HFFc6 (cell line): ENCODE data around the gene WAS. TPM values are rescaled to one million over a fixed set of nuclear protein-coding genes. Genes with fewer than 3 reads are reported as not detected.
A peak's percentile ranks its signal among the peaks of the same experiment; 100 is the strongest.
"Not testable (repeated sequence)": the region's sequence is repeated elsewhere in the genome, so short reads cannot be mapped to it uniquely, and the experiment has no call there.

Source experiments
- DNase-seq: peaks from one replicate; pipeline ENCODE4 v3.0.0-alpha.2; 2018
- H3K27ac Mint-ChIP-seq: 2 replicates; pipeline ENCODE4 v1.8.0; 2020; ENCODE audit warnings: mild to moderate bottlenecking, mixed read lengths
- H3K27me3 Mint-ChIP-seq: 2 replicates; pipeline ENCODE4 v1.8.0; 2021; ENCODE audit warnings: mild to moderate bottlenecking, moderate library complexity, mixed read lengths; ENCODE audit not compliant: insufficient read depth
- H3K36me3 Mint-ChIP-seq: 2 replicates; pipeline ENCODE4 v1.8.0; 2021; ENCODE audit warnings: low read depth, mixed read lengths
- H3K4me1 Mint-ChIP-seq: 2 replicates; pipeline ENCODE4 v1.8.0; 2020; ENCODE audit warnings: low read depth, mixed read lengths
- H3K4me3 Mint-ChIP-seq: 2 replicates; pipeline ENCODE4 v1.8.0; 2020; ENCODE audit warnings: mild to moderate bottlenecking, moderate library complexity, mixed read lengths
- H3K9me3 Mint-ChIP-seq: 2 replicates; pipeline ENCODE4 v1.8.0; 2020; ENCODE audit warnings: mild to moderate bottlenecking, mixed read lengths
- total RNA-seq, 6 experiments: library from RNA; stranded (reverse); fragmentation: NEBNext Ultra II Directional; extraction: Animal tissue kit (Norgen Biotek cat#: 25700); gene quantifications; 2 replicates in 1 of 6; 3 replicates in 5 of 6; pipeline ENCODE4 v1.2.3, GENCODE V29; 2021
- TF ChIP-seq, protein P1 (sequence below): fragments of 200-600 bp; sonication (generic); IDR thresholded peaks from 2 replicates; pipeline ENCODE4 v1.5.0; 2021; ENCODE audit warnings: antibody characterized with exemption, mild to moderate bottlenecking

The WAS gene
- total RNA-seq, 6 experiments from 2014 or later: 0.69 TPM; not detected in 5

DNA sequence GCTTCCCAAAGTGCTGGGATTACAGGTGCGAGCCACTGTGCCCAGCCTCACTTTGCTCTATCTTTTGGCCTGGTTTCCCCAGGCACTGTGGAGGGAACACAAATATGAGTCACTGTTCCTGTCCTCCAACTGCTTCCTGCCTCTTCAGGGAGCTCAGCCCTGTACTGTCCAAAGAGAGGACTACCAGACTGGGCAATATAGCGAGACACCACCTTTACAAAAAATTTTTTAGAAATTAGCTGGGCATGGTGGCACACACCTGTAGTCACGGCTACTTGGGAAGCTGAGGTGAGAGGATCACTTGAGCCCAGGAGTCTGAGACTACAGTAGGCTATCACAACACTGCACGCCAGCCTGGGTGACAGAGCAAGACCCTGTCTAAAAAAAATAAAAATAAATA, 16.9 kb upstream of the WAS start:
- Mint-ChIP-seq H3K27me3 (peaks cover 6% of the 10 kb centered on the region), H3K36me3 (no peaks in the 10 kb centered on the region), H3K4me1 (no peaks in the 10 kb centered on the region), H3K27ac (no peak overlapping the region), H3K9me3 (no peaks in the 10 kb centered on the region), H3K4me3 (no peak overlapping the region)
- TF ChIP-seq, protein P1, sequence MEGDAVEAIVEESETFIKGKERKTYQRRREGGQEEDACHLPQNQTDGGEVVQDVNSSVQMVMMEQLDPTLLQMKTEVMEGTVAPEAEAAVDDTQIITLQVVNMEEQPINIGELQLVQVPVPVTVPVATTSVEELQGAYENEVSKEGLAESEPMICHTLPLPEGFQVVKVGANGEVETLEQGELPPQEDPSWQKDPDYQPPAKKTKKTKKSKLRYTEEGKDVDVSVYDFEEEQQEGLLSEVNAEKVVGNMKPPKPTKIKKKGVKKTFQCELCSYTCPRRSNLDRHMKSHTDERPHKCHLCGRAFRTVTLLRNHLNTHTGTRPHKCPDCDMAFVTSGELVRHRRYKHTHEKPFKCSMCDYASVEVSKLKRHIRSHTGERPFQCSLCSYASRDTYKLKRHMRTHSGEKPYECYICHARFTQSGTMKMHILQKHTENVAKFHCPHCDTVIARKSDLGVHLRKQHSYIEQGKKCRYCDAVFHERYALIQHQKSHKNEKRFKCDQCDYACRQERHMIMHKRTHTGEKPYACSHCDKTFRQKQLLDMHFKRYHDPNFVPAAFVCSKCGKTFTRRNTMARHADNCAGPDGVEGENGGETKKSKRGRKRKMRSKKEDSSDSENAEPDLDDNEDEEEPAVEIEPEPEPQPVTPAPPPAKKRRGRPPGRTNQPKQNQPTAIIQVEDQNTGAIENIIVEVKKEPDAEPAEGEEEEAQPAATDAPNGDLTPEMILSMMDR: no peak
- DNase-seq: no peak

DNA sequence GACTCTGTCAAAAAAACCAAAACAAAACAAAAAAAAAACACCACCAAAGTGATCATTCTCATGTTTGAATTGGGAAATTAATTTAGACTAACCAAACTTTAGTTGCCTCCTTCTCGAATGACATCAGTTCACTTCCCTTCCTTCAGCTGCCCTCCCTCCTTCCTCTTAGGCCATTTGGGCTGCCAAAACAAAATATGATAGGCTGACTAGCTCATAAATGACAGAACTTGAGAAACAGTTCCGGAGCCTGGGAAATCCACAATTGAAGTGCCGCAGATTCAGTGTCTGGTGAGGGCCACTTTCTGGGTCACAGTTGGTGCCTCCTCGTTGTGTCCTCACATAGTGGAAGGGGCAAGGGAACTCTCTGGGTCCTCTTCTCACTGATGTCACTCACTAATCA, 16.1 kb upstream of the WAS start:
- TF ChIP-seq, protein P1: no peak
- Mint-ChIP-seq H3K4me1 (no peaks in the 10 kb centered on the region), H3K9me3 (no peaks in the 10 kb centered on the region)

DNA sequence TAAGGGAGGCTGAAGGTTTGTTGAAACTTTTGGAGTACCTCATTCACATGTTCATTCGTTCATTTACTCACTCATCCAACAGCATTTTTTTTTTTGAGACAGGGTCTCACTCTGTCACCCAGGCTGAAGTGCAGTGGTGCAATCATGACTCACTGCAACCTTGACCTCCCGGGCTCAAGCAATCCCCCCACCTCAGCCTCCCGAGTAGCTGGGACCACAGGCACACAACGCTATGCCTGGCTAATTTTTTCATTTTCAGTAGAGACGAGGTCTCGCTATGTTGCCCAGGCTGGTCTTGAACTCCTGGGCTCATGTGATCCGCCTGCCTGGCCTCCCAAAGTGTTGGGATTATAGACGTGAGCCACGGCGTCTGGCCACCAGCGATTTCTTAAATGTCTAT, 15.4 kb upstream of the WAS start:
- not testable (repeated sequence) for H3K4me1 Mint-ChIP-seq, H3K9me3 Mint-ChIP-seq, DNase-seq, H3K27ac Mint-ChIP-seq, H3K36me3 Mint-ChIP-seq, H3K27me3 Mint-ChIP-seq, H3K4me3 Mint-ChIP-seq

More for the DNA sequence above, 16.1 kb upstream of the WAS start:
- Mint-ChIP-seq H3K4me3 (no peak overlapping the region), H3K27me3 (peaks cover 6% of the 10 kb centered on the region), H3K27ac (no peak overlapping the region), H3K36me3 (no peaks in the 10 kb centered on the region)
- DNase-seq: no peak

DNA sequence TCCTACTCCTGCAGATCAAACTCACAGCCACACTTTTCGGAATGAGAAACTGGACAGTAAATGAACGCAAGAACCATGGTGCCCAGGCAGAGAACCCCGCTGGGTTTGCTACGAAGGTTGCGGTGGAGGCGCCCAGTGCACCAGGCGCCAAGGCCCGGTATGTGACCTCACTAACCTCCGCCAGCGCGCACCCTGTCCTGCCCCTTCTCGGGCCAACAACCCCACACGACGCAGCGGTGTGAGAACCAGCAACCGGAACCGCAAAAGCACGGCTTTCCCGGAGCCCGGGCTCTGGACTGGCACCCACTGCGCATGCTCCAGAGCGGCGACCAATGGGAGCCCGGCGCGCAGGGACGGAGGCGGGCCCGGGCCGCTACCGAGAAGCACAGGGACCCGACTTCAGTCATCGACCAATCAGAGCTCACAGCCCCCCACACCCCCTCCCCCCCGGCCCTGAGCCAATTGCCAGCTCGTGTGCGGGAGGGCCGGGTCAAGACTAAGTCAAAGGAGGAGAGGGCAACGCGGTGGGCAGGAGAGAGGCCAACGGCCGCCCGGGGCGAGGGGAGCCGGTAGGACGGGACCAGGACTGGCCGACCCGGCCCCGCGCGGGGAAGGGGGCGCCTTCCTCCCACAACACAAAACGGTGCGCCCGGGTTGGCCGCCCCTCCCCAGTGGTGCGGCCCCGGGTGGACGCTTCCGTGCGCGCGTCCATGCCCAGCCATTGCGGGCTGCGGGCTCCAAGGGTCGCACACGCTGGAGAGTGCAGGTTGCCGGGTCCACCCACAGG, 7.3 kb upstream of the WAS start:
- TF ChIP-seq, protein P1: no peak
- H3K9me3 Mint-ChIP-seq: no peaks in the 10 kb centered on the region
- H3K36me3 Mint-ChIP-seq: no peaks in the 10 kb centered on the region
- H3K27ac Mint-ChIP-seq: peak overlapping the region; percentile 78
- DNase-seq: peak; percentile 74
- peaks cover 9% of the 10 kb centered on the region for H3K4me1 Mint-ChIP-seq
- H3K4me3 Mint-ChIP-seq: peak overlapping the region; percentile 92
- no peaks in the 10 kb centered on the region; the same call in 1 of the 2 replicates for H3K27me3 Mint-ChIP-seq

DNA sequence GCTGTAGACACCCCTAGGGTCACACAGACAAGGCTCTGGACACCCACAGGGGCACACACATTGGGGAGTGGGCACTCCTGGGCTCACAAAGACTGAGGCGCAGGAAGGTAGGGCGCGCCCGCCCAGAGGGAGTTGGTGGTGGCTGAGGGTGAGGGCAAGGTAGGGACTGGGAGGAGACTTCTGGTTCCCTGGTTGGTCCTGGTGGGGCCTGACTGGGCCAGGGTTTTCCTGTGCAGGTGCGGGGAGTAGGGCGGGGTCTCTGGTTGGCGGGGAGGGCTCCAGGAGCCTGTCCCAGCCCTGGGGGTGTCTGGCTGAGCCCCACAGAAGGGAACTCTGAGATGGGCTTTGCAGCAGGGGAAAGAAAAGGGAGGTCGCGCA, 6.7 kb upstream of the WAS start:
- Mint-ChIP-seq H3K36me3 (no peaks in the 10 kb centered on the region), H3K4me3 (peak overlapping the region; percentile 92), H3K9me3 (no peaks in the 10 kb centered on the region), H3K27me3 (no peaks in the 10 kb centered on the region; the same call in 1 of the 2 replicates), H3K4me1 (peaks cover 9% of the 10 kb centered on the region), H3K27ac (peak overlapping the region; percentile 61; the same call in 1 of the 2 replicates)
- DNase-seq: no peak
- TF ChIP-seq, protein P1: no peak

DNA sequence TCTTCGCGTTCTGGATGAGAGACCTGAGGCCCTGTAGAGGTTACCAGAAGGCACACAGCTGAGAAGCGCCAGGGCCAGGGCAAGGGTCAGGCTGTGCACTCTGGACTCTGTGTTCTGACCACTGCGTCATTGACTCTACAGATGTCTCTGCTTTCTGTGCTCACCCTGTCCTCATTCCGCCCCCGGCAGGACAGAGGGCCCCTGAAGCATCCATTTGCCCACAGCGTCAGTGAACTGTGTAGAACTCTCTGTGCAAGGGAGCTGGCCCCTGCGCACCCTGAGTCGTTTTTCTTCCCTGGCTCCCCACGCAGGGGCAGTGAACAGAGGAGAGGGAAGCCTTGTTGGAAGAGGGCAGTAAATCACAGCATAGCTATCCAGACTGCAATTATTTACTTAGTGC, 6.1 kb upstream of the WAS start:
- Mint-ChIP-seq H3K4me3 (peak overlapping the region; percentile 92), H3K4me1 (peaks cover 9% of the 10 kb centered on the region), H3K27me3 (peaks cover 5% of the 10 kb centered on the region), H3K36me3 (no peaks in the 10 kb centered on the region), H3K9me3 (no peaks in the 10 kb centered on the region), H3K27ac (peak overlapping the region; percentile 61)
- TF ChIP-seq, protein P1: no peak
- no peak for DNase-seq

DNA sequence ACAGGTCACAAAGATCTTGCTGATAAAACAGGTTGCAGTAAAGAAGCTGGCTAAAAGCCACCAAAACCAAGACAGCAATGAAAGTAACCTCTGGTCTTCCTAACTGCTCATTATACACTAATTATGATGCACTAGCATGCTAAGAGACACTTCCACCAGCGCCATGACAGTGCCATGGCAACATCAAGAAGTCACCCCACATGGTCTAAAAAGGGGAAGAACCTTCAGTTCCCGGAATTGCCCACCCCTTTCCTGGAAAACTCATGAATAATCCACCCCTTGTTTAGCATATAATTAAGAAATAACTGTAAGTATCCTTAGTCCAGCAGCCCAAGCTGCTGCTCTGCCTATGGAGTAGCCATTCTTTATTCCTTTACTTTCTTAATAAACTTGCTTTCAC, 3.1 kb upstream of the WAS start:
- DNase-seq, H3K4me1 Mint-ChIP-seq, H3K9me3 Mint-ChIP-seq, H3K4me3 Mint-ChIP-seq, H3K27ac Mint-ChIP-seq, H3K36me3 Mint-ChIP-seq: not testable (repeated sequence)
- H3K27me3 Mint-ChIP-seq: peaks cover 14% of the 10 kb centered on the region

DNA sequence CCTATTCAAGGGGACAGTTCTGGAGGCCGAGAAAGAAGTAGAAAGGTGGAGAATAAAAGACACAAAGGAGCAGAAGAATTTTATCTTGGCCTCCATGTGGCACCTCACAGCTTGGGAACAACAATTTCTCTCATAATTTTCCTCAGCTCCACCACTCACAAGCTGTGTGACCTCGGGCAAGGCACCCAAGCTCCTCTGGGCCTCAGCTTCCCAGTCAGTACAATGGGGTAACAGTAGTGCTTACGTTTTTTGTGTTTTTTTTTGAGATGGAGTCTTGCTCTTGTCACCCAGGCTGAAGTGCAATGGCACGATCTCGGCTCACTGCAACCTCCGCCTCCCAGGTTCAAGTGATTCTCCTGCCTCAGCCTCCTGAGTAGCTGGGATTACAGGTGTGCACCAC, 2.7 kb upstream of the WAS start:
- peaks cover 17% of the 10 kb centered on the region for H3K27me3 Mint-ChIP-seq
- H3K36me3 Mint-ChIP-seq, H3K27ac Mint-ChIP-seq, H3K4me3 Mint-ChIP-seq, H3K9me3 Mint-ChIP-seq, DNase-seq, H3K4me1 Mint-ChIP-seq: not testable (repeated sequence)
